Measurements from ENCODE around the gene POLR2E.

The POLR2E gene

GRCh38 chr19:1042689-1043511, 52.3 kb downstream of the POLR2E start:
- no peak for DNase-seq

DNA sequence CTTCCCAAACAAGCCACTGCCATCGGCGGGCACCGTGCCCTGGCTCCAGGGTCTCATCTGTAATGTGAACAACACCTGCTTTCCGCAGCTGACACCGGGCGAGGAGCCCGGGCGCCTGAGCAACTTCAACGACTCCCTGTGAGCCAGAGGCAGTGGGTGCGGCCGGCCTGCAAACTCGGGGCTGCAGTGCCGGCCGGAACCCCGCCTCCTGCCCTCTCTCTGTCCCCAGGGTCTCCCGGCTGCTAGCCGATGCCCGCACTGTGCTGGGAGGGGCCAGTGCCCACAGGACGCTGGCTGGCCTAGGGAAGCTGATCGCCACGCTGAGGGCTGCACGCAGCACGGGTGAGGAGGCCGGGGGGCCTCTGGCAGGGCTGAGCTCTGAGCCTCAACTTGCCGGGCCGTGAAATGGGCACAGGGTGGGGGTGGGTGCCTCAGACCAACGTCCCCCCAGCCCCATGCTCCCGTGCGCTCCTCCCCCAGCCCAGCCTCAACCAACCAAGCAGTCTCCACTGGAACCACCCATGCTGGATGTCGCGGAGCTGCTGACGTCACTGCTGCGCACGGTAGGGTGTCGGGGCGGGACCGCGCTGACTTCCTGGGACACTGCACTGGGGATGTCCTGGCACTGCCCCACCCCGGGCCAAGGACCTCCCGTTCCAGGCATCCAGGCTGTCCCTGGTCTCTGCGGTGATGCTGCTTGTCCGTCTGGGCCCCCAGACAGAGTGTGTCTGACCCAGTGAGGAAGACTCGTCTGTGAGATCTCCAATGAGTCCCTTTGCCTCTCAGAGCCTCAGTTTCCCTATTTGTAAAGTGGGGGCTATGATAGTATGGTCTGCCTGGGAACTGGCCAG, 53.1 kb downstream of the POLR2E start:
- DNase-seq, result no peak

- DNase-seq, result no peak
Observed at GRCh38 chr19:1041272-1041834, 53.8 kb downstream of the POLR2E start.

DNA sequence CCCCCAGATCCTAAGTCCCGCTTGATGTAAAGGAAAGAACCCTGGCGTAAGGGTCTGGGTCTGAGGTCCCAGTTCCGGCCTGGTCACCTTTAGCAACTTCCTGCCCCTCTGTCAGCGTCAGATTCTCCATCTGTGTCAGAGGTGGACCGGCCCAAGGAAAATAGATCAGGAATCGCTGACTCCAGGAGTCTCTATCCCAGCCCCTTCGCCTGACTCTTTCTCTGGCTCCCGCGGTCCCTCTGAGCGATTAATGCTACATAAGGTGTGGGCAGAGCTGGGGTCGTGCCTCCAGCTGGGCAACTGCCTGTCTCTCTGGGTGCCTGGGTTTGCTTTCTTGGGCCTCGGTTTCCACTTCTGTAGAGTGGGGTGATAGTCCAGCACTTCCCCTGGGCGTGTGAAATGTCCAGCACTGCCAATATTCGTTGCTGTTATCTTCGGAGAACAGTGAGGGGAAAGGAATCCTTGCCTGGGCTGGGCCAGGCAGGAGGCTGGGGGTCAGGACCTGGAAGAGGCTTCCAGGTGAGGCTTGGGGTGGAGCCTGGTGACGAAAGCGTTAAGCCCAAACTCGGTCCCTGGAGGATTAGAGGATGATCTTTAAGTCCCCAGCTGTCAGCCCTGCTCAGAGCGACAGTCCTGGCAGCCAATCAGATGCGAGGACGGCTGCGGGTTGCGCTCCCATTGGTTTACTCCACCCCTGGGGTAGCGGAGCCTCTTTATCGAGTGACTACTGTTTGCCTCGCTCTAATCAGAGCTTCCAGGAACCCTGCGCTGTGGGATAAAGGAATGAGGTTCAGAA, 54.5 kb downstream of the POLR2E start:
- DNase-seq, result peak; percentile 95

DNA sequence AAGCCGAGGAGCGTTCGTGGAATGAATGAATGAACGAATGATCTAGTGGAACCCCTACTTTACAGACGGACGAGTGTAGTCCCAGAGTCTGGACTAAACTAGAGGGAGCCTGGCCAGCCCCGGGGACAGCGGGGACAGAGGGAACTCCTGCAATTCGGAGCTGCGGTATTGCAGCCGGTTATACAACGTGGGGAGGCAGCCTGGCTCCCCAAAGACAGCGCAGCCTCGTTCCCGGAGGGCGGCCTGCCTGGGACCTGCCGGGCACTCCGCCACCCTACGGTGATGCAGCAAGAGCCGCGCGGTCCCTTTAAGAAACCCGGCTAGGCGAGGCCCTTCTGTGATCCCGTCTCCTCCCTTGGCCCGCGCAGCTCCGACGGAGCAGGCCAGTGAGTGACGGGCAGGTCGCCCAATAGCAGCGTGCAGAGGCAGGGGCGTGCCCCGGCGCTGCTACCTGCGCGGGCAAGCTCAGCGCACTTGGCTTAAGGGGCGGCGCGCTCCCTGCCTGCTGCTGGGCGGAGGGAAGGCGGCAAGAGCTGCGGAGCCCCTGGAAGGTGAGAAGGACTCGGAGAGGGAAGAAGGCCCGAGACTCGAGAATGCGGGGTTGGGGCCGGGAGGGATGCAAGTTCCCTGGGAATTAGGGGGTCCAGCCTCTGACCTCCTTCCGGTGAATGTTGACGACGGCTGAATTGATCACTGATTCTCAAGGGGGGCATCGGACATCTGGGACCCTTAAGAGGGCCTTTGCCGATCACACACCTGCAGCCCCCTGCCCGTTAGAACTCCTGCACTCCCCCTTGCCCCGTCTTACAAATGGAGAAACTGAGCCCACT, 55.3 kb downstream of the POLR2E start, which contains the start of gene ABCA7:
TSS of gene ABCA7 (plus strand) at position 462 of the 830 bp plus-strand sequence. CDS start 1,255 bp downstream, outside the sequence.
- peak; percentile 100 for DNase-seq

GRCh38 chr19:1038978-1039645, 56.1 kb downstream of the POLR2E start:
- no peak for DNase-seq

GRCh38 chr19:1037621-1038064, 57.5 kb downstream of the POLR2E start:
- no peak for DNase-seq
